IPS-18c (cell line): ENCODE measurements around the gene HAAO.
"Not testable (repeated sequence)": the region's sequence is repeated elsewhere in the genome, so short reads cannot be mapped to it uniquely, and the experiment has no call there.

Experiments
- H3K4me3 ChIP-seq: 2 replicates; pipeline ENCODE4 v1.7.0; 2013; ENCODE audit warnings: low read depth, mild to moderate bottlenecking, low read length, moderate library complexity; ENCODE audit not compliant: insufficient read depth
- H3K9me3 ChIP-seq: one replicate; pipeline ENCODE4 v1.6.1; 2013; ENCODE audit warnings: mild to moderate bottlenecking, low read length, moderate library complexity; ENCODE audit not compliant: control insufficient read depth, insufficient read depth

Gene HAAO

GRCh38 chr2:42743659-42743990 is 48.8 kb downstream of the HAAO start:
- Histone ChIP-seq H3K4me3 (no peak overlapping the region), H3K9me3 (peaks cover 2% of the 10 kb centered on the region)

DNA sequence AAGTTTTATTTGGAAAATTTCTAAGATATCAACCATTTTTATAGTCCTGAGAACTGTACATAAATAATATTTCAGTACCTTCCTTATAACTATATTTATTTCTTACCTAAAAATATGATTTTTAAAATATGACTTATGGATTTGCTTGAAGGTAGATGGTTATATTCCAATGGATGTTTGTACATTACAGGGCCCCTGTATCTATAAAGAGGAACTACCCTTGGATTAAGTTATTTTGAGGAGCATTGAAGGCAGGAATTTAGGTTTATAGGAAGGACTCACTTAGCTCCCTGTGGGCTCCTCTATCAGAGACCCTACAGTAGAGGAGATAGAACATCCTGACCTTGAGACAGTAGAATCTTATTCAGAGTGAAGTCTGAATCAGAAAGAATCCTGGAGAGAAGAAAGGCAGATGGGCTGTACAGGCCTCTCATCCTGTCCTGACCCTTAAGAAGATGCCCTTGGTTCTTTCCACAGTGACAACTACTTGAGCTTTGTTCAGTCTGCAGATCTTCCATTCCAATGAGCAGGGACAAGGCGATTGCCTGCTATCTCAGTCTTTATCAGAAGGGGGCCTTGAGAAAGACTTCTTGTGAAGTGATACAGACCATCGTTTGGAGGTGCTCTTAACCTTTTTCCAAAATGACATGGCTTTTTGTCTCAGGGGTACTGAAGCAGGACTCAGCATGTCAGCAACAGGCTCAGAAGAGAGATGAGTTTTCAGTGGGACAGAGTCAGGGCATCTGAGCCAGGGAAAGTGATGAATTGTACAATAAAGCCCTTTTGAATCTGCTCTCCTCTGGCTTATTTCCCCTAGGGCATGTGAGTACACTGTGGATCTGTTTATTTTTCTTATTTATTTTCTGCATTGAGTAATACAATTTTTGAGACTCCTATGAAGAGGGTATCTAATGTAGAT is 49.4 kb downstream of the HAAO start:
- peaks cover 2% of the 10 kb centered on the region for H3K9me3 ChIP-seq
- no peak overlapping the region for H3K4me3 ChIP-seq

DNA sequence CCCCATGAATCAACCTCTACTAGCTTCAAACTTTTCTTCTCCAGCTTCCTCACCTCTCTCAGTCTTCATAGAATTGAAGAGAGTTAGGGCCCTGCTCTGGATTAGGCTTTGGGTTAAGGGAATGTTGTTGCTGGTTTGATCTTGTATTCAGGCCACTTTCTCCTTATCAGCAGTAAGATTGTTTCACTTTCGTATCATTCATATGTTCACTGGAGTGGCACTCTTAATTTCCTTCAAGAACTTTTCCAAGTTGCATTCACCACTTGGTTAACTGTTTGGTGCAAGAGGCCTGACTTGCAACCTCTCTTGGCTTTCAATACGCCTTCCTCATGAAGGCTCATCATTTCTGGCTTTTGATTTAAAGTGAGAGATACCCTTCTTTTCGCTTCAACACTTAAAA is 51.2 kb downstream of the HAAO start:
- Histone ChIP-seq H3K9me3 (peaks cover 2% of the 10 kb centered on the region), H3K4me3 (no peak overlapping the region)

- Histone ChIP-seq H3K9me3 (peaks cover 2% of the 10 kb centered on the region), H3K4me3 (no peak overlapping the region)
These were observed 55.6 kb downstream of the HAAO start for GRCh38 chr2:42736598-42737322.

- H3K9me3 ChIP-seq, result peaks cover 2% of the 10 kb centered on the region
- no peak overlapping the region for H3K4me3 ChIP-seq
These were observed 58.5 kb downstream of the HAAO start for GRCh38 chr2:42733852-42734251.

DNA sequence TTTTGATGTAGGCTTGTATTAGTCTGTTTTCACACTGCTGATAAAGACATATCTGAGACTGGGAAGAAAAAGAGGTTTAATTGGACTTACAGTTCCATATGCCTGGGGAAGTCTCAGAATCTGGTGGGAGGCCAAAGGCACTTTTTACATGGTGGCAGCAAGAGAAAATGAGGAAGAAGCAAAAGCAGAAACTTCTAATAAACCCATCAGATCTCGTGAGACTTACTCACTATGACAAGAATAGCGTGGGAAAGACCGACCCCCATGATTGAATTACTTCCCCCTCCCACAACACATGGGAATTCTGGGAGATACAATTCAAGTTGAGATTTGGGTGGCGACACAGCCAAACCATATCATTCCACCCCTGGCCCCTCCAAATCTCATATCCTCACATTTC is 61.1 kb downstream of the HAAO start:
- H3K4me3 ChIP-seq, H3K9me3 ChIP-seq: not testable (repeated sequence)

GRCh38 chr2:42726680-42727079 is 65.7 kb downstream of the HAAO start:
- Histone ChIP-seq H3K4me3 (no peak overlapping the region), H3K9me3 (no peaks in the 10 kb centered on the region)

DNA sequence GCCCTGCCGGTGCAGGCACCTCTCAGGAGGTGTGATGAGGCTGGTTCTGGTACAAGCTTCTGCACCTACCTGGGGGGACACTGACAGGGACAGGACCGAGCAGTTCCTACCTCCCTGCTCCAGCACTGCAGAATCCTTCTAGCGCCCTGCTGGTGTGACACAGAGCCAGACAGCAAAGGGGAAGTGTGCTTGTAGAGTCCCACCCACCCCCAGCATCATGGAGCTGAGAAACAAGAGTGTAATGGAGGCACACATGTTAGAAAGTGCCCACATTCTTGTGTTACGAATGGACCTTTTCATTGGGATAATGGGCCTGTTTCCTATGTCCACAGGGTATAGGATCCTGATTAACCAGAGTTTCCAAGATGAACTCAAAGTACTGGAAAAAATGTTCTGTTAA is 66.7 kb downstream of the HAAO start:
- H3K4me3 ChIP-seq, result no peak overlapping the region
- no peaks in the 10 kb centered on the region for H3K9me3 ChIP-seq

- Histone ChIP-seq H3K4me3 (no peak overlapping the region), H3K9me3 (no peaks in the 10 kb centered on the region)
These were observed 67.5 kb downstream of the HAAO start for GRCh38 chr2:42724886-42725285.

DNA sequence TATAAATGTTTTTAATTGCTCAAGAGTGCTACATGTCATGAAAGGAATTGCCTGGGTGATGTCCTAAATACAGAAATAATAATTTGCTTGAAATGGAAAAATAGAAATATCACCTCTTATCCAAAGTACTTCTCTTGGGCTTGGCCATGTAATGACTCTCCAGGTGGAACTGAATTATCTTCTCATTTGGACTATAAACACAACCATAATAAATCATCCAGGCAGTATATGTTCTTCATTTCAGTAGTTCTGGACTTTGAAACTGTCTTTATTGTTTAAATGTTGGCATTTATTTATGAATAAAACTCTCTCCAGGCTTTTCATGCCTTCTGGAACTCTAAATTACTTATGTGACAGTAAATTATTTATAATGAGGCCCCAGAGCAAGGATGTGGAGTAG is 68.9 kb downstream of the HAAO start:
- Histone ChIP-seq H3K9me3 (no peaks in the 10 kb centered on the region), H3K4me3 (no peak overlapping the region)

- H3K4me3 ChIP-seq, result no peak overlapping the region
- no peaks in the 10 kb centered on the region for H3K9me3 ChIP-seq
These were observed 69.8 kb downstream of the HAAO start for GRCh38 chr2:42722320-42723190.

DNA sequence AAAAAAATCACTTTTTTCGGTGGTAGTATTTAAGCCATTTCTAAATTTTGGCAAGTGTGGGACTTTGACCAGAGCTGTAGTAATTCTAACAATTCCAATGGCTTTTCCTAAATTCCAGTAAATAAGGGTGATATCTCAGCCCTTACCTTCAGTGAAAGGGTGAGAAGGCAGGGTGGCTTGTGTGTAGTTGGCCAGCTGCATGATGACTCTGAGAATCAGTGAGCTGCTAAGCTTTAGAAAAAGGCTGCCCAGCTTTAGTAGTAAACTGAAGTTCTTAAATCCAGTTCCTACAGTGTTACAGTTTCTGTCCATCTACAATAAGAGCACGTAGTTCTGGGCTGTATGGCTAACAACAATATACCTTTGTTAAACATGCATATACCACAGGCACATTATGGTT is 70.5 kb downstream of the HAAO start:
- H3K4me3 ChIP-seq, result no peak overlapping the region
- H3K9me3 ChIP-seq, result no peaks in the 10 kb centered on the region
